Measurements from ENCODE around the gene LCN9. TPM values are rescaled to one million over a fixed set of nuclear protein-coding genes. Genes with fewer than 3 reads are reported as not detected.

Gene LCN9
- total and polyA plus RNA-seq, 12 donors: not detected

- H3K9me3 ChIP-seq (replicated peaks in 1 of 3): no peaks in the 10 kb centered on the region
- peaks cover 9% of the 10 kb centered on the region for H3K27me3 ChIP-seq
- no peak for DNase-seq
- no peaks in the 10 kb centered on the region for H3K36me3 ChIP-seq (replicated peaks in 1 of 2)
- H3K27ac ChIP-seq: no peak overlapping the region
- WGBS, 4 donors: 74 to 96% (median 87%) methylated on average over 3 to 8 of the region's 8 CpGs
- H3K4me3 ChIP-seq: no peak overlapping the region
- H3K4me1 ChIP-seq (replicated peaks in 1 of 2): no peaks in the 10 kb centered on the region
- no peak for TF ChIP-seq CTCF (IDR thresholded peaks at IDR 0.05)
- intact Hi-C loops (cut with DNase I): no loop called here
Measured at GRCh38 chr9:135618866-135619598, 44.1 kb upstream of the LCN9 start.

GRCh38 chr9:135619599-135619886 lies 43.6 kb upstream of the LCN9 start:
- intact Hi-C loops (cut with DNase I): no loop called here
- 58 to 74% (median 62%) methylated on average over 4 to 10 of the region's 10 CpGs for WGBS, 4 donors
- Histone ChIP-seq H3K4me3 (no peak overlapping the region), H3K9me3 (replicated peaks in 1 of 3) (no peaks in the 10 kb centered on the region), H3K27ac (no peak overlapping the region), H3K27me3 (peaks cover 9% of the 10 kb centered on the region), H3K36me3 (replicated peaks in 1 of 2) (no peaks in the 10 kb centered on the region), H3K4me1 (replicated peaks in 1 of 2) (no peaks in the 10 kb centered on the region)
- TF ChIP-seq CTCF (IDR thresholded peaks at IDR 0.05) (no peak), POLR2A (IDR thresholded peaks at IDR 0.05) (no peak)
- DNase-seq: no peak

- no peak for TF ChIP-seq POLR2A (IDR thresholded peaks at IDR 0.05)
- TF ChIP-seq CTCF (IDR thresholded peaks at IDR 0.05): no peak
- DNase-seq: no peak
- no peaks in the 10 kb centered on the region for H3K4me1 ChIP-seq (replicated peaks in 1 of 2)
- H3K9me3 ChIP-seq (replicated peaks in 1 of 3): no peaks in the 10 kb centered on the region
- peaks cover 9% of the 10 kb centered on the region for H3K27me3 ChIP-seq
- intact Hi-C loops (cut with DNase I): loop anchor here in 1 of 2 donors (10.0 kb wide), 1 partner anchor 64 kb away; no protein-coding TSS in a partner anchor
- H3K27ac ChIP-seq: no peak overlapping the region
- H3K4me3 ChIP-seq: no peak overlapping the region
- H3K36me3 ChIP-seq (replicated peaks in 1 of 2): no peaks in the 10 kb centered on the region
- WGBS, 4 donors: 56 to 67% (median 63%) methylated on average over 7 of the region's 7 CpGs
Measured at GRCh38 chr9:135620558-135620957, 42.6 kb upstream of the LCN9 start.

DNA sequence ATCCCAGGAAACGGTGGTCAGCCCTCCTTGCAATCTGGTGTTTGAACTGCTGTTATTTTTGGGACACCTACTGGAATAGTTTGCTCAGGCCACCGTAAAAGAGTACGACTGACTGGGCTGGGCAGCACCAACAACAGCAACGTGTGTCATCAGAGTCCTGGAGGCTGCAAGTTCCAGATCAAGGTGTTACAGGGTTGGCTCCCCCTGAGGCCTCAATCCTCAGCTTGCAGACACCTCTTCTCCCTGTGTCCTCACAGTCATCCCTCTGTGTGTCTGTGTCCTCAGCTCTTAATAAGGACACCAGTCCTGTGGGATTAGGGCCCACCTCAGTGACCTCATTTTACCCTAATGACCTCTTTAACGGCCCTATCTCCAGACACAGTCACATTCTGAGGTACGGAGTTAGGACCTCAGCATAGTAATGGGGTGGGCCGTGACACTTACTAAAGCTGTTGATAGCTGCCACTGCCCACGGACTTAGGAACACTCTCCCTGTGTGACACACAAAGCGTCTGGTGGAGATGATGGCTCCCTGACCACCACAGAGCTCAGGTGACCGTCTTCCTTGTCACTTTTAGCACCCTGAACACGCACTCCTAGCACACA lies 40.6 kb upstream of the LCN9 start:
- Histone ChIP-seq H3K27me3 (peaks cover 9% of the 10 kb centered on the region), H3K4me1 (replicated peaks in 1 of 2) (no peaks in the 10 kb centered on the region), H3K27ac (no peak overlapping the region), H3K4me3 (no peak overlapping the region), H3K36me3 (replicated peaks in 1 of 2) (no peaks in the 10 kb centered on the region), H3K9me3 (replicated peaks in 1 of 3) (no peaks in the 10 kb centered on the region)
- WGBS, 4 donors: 67 to 76% (median 71%) methylated on average over 8 to 11 of the region's 11 CpGs
- intact Hi-C loops (cut with DNase I): loop anchor here in 1 of 2 donors (10.0 kb wide), 1 partner anchor 62 kb away; no protein-coding TSS in a partner anchor
- no peak for DNase-seq
- no peak for TF ChIP-seq CTCF (IDR thresholded peaks at IDR 0.05)
- TF ChIP-seq POLR2A (IDR thresholded peaks at IDR 0.05): no peak

All from adrenal gland (tissue), 12 donors.